Uterus (tissue), 4 donors: ENCODE data around the gene RHOBTB1. TPM values are rescaled to one million over a fixed set of nuclear protein-coding genes. Genes with fewer than 3 reads are reported as not detected.
A peak's percentile ranks its signal among the peaks of the same experiment; 100 is the strongest.

ENCODE experiments used
- DNase-seq, 2 donors: peaks; one replicate each; pipeline ENCODE4 v3.0.0-alpha.2; 2019 to 2020
- H3K27ac ChIP-seq, 2 donors: fragments of 200-600 bp; sonication (generic); 1 replicate in 1 of 2; 2 replicates in 1 of 2; pipeline ENCODE4 v1.5.1; 2016 to 2018
- H3K27me3 ChIP-seq, 2 donors: fragments of 200-600 bp; sonication (generic); one replicate each; pipeline ENCODE4 v1.5.1; 2018 to 2019; ENCODE audit warnings: control low read depth in 1 of 2
- H3K36me3 ChIP-seq, 2 donors: fragments of 200-600 bp; sonication (generic); one replicate each; pipeline ENCODE4 v1.5.1; 2019; ENCODE audit warnings: control low read depth in 1 of 2
- H3K4me1 ChIP-seq, 2 donors: fragments of 200-600 bp; sonication (generic); one replicate each; pipeline ENCODE4 v1.5.1; 2018 to 2019; ENCODE audit warnings: control low read depth in 1 of 2
- H3K4me3 ChIP-seq, 2 donors: fragments of 200-600 bp; sonication (generic); 1 replicate in 1 of 2; 2 replicates in 1 of 2; pipeline ENCODE4 v1.5.1; 2018 to 2019; ENCODE audit warnings: mild to moderate bottlenecking in 1 of 2
- H3K9me3 ChIP-seq, 2 donors: fragments of 200-600 bp; sonication (generic); one replicate each; pipeline ENCODE4 v1.5.1; 2019; ENCODE audit warnings: control low read depth in 1 of 2
- POLR2A ChIP-seq, 2 donors: fragments of 450-650 bp; IDR thresholded peaks; one replicate each; pipeline ENCODE4 v1.6.1; 2016; ENCODE audit warnings: antibody characterized with exemption in 2 of 2, mild to moderate bottlenecking in 1 of 2, moderate library complexity in 1 of 2
- intact Hi-C: fragments of 100-400 bp; cut with DNase I; formaldehyde crosslinking; loops from one replicate; pipeline ENCODE4 v1.15.1; 2023; ENCODE audit warnings: low total_unique reads
- total RNA-seq, 4 donors: library from RNA; depleted of rRNA in 3 of 4; stranded (reverse); fragments of >200 nt in 3 of 4; gene quantifications; one replicate each; pipeline versions ENCODE4 v1.1.0 to v1.2.4, GENCODE V29; 2014 to 2023
- TF ChIP-seq, protein P1 (sequence below), 4 experiments: fragments of 200-600 bp in 2 of 4; fragments of 450-650 bp in 2 of 4; sonication (generic) in 2 of 4; IDR thresholded peaks; one replicate each; pipeline ENCODE4 v1.5.1; 2016 to 2019; ENCODE audit warnings: antibody characterized with exemption in 4 of 4, mild to moderate bottlenecking in 2 of 4, moderate library complexity in 1 of 4
- donor health status: DM: yes; HTN: yes; CAD: no.

The RHOBTB1 gene
- total RNA-seq, 4 donors from 2014 or later, result 6.9 to 67.5 (median 13.8) TPM

DNA sequence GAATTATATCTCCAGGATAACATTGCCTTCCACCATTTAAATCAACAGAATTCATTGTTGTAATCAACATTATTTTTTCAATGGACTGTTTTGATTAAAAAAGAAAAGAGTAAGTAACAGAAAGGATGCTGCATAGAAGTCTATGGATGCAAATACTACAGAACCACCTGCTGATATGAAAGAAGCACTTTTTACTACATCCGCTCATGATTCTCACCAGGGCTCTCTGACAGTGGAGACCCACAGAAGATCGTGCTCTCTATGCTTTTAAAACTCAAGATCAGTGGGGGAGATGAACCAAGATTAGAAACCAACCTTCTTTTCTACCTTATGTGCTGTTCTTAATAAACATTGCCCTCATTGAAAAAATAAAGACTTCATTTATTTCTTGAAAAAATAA, 24.4 kb downstream of the RHOBTB1 start:
- H3K27me3 ChIP-seq, result no peaks in the 10 kb centered on the region
- TF ChIP-seq, protein P1, sequence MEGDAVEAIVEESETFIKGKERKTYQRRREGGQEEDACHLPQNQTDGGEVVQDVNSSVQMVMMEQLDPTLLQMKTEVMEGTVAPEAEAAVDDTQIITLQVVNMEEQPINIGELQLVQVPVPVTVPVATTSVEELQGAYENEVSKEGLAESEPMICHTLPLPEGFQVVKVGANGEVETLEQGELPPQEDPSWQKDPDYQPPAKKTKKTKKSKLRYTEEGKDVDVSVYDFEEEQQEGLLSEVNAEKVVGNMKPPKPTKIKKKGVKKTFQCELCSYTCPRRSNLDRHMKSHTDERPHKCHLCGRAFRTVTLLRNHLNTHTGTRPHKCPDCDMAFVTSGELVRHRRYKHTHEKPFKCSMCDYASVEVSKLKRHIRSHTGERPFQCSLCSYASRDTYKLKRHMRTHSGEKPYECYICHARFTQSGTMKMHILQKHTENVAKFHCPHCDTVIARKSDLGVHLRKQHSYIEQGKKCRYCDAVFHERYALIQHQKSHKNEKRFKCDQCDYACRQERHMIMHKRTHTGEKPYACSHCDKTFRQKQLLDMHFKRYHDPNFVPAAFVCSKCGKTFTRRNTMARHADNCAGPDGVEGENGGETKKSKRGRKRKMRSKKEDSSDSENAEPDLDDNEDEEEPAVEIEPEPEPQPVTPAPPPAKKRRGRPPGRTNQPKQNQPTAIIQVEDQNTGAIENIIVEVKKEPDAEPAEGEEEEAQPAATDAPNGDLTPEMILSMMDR (IDR thresholded peaks at IDR 0.05), result no peak
- peak overlapping the region in 1 of 2 donors; percentile 10 for H3K27ac ChIP-seq
- intact Hi-C loops, result no loop called here
- H3K4me3 ChIP-seq, result no peak overlapping the region
- no peaks in the 10 kb centered on the region for H3K36me3 ChIP-seq
- H3K4me1 ChIP-seq, result peaks cover 0 to 4% of the 10 kb centered on the region in 2 donors
- no peak for DNase-seq
- H3K9me3 ChIP-seq, result no peaks in the 10 kb centered on the region

DNA sequence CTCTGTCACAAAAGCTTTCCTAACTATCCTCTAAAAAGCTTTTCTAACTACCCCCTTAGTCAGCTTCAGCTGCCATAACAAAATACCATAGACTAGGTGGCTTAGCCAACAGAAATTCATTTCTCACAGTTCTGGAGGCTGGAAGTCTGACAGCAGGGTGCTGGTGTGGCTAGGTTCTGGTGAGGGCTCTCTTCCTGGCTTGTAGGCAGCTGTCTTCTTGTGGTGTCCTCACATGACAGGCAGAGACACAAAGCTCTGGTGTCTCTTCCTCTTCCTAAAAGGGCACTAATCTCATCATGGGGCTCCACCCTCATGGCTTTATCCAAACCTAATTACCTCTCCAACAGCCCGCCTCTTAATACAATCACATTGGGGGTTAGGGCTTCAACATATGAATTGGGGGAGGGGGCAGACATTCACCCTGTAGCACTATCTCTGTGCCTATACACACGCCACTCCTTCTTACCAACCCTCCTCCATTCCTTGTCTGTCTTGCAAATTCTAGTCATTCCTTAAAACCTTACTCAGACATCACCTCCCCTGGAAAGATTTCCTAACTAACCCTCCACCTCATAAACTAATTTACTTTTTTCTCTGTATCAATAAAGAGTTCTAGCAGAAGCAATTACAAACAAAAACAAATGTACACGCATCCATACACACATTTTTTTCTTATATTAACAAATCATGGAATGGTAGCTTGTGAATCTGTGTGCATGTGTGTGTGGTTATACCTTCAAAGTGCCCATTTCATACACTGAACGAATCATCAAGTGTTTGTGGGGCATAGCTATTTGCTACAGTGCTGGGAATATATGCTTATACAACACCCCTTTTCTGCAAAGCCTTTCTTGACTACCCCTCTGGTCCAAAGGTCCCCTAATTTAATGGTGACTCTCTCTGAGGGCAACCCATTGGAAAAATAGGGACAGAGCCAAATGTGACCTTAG, 26.4 kb downstream of the RHOBTB1 start:
- intact Hi-C loops, result no loop called here

DNA sequence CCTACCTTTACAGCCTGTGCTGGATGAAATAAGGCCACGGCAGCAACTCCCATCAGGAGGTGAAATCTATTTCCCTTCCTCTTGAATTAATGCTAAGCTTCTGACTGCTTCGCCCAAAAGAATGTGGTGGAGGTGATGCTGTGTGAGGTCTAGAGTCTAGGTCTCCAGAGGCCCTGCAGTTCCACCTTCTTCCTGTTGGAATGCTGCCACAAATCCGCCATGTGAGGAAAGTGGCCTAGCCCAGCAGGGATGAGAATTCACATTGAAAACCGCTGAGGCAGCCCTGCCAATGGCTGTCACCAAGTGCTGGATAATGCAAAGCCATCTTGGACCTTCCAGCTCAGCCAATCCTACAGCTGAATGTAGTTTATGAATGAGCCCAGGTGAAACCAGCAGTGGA, 28.0 kb downstream of the RHOBTB1 start:
- no peak for DNase-seq
- no peaks in the 10 kb centered on the region for H3K36me3 ChIP-seq
- H3K9me3 ChIP-seq, result no peaks in the 10 kb centered on the region
- peak overlapping the region; percentile 12 to 70 for H3K27ac ChIP-seq
- intact Hi-C loops, result no loop called here
- no peak overlapping the region for H3K4me3 ChIP-seq
- H3K4me1 ChIP-seq, result peaks cover 4 to 7% of the 10 kb centered on the region in 2 donors
- H3K27me3 ChIP-seq, result no peaks in the 10 kb centered on the region
- no peak for TF ChIP-seq POLR2A (IDR thresholded peaks at IDR 0.05)
- TF ChIP-seq, protein P1 (IDR thresholded peaks at IDR 0.05), result no peak

More for the DNA sequence above, 26.4 kb downstream of the RHOBTB1 start:
- no peak overlapping the region for H3K4me3 ChIP-seq
- TF ChIP-seq POLR2A (IDR thresholded peaks at IDR 0.05), result no peak
- TF ChIP-seq, protein P1 (IDR thresholded peaks at IDR 0.05), result no peak
- H3K36me3 ChIP-seq, result no peaks in the 10 kb centered on the region
- H3K27me3 ChIP-seq, result no peaks in the 10 kb centered on the region
- no peaks in the 10 kb centered on the region for H3K9me3 ChIP-seq
- peaks cover 4 to 7% of the 10 kb centered on the region in 2 donors for H3K4me1 ChIP-seq
- DNase-seq, result no peak
- peak overlapping the region in 1 of 2 donors; percentile 28 for H3K27ac ChIP-seq

DNA sequence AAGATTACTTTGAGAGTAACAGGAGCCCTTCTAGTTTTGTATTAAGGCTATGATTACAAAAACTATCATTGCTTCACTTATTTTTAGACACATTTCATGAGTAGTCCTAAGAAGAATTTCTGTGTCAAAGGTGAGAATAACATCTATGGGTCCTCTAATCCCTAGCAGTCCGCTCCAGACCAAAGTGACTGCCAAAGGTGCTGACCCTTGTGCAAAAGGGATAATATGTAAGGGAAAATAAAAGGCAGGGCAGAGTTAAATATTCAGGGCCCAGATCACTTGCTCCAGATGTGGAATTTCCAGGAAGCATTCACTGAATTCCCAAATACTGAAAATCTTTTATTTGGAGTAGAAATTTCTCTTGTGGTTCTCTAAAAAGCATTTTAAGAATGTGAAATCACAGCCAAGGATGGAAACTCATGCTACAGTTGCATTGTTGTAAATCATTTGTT, 29.3 kb downstream of the RHOBTB1 start:
- intact Hi-C loops, result no loop called here
- no peaks in the 10 kb centered on the region for H3K9me3 ChIP-seq
- H3K36me3 ChIP-seq, result no peaks in the 10 kb centered on the region
- peak; percentile 76 to 86 for DNase-seq
- H3K27ac ChIP-seq, result peak overlapping the region; percentile 69 to 70
- H3K4me3 ChIP-seq, result no peak overlapping the region
- TF ChIP-seq, protein P1 (IDR thresholded peaks at IDR 0.05), result no peak
- no peak for TF ChIP-seq POLR2A (IDR thresholded peaks at IDR 0.05)
- peaks cover 4 to 7% of the 10 kb centered on the region in 2 donors for H3K4me1 ChIP-seq
- no peaks in the 10 kb centered on the region for H3K27me3 ChIP-seq

DNA sequence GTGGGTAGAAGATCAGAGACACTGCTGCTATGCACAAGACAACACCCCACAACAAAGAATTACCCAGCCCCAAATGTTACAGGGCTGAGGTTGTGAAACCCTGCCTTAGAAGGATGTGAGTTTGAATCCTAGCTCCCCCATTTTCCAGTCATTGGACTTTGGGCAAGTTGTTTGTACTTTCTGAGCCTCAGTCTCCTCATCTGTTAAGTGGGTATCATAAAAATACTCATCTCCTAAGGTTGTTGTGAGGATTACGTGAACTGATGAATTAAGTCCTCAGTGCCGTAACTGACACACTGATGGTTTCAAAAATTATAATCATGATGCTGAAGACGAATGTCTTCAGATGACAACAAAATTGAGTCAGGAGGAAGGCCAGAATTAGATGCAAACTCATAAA, 30.3 kb downstream of the RHOBTB1 start:
- intact Hi-C loops, result no loop called here
- H3K4me3 ChIP-seq, result no peak overlapping the region
- TF ChIP-seq POLR2A (IDR thresholded peaks at IDR 0.05), result no peak
- TF ChIP-seq, protein P1 (IDR thresholded peaks at IDR 0.05), result no peak
- peaks cover 4 to 7% of the 10 kb centered on the region in 2 donors for H3K4me1 ChIP-seq
- H3K27me3 ChIP-seq, result no peaks in the 10 kb centered on the region
- no peaks in the 10 kb centered on the region for H3K36me3 ChIP-seq
- H3K9me3 ChIP-seq, result no peaks in the 10 kb centered on the region
- peak overlapping the region; percentile 69 to 70 for H3K27ac ChIP-seq
- DNase-seq, result no peak
